22Rv1 (cell line): ENCODE data around the gene FOXO6.
A peak's percentile ranks its signal among the peaks of the same experiment; 100 is the strongest.

Experiments
- H3K27ac ChIP-seq: fragments of 450-650 bp; 2 replicates; pipeline ENCODE4 v1.5.1; 2017
- ZFX ChIP-seq: fragments of 450-650 bp; IDR thresholded peaks from 2 replicates; pipeline ENCODE4 v1.6.1; 2017; ENCODE audit warnings: antibody characterized with exemption, borderline replicate concordance
- TF ChIP-seq, protein P1 (sequence below): fragments of 450-650 bp; IDR thresholded peaks from 2 replicates; pipeline ENCODE4 v1.5.1; 2017; ENCODE audit warnings: mild to moderate bottlenecking

Gene FOXO6

DNA sequence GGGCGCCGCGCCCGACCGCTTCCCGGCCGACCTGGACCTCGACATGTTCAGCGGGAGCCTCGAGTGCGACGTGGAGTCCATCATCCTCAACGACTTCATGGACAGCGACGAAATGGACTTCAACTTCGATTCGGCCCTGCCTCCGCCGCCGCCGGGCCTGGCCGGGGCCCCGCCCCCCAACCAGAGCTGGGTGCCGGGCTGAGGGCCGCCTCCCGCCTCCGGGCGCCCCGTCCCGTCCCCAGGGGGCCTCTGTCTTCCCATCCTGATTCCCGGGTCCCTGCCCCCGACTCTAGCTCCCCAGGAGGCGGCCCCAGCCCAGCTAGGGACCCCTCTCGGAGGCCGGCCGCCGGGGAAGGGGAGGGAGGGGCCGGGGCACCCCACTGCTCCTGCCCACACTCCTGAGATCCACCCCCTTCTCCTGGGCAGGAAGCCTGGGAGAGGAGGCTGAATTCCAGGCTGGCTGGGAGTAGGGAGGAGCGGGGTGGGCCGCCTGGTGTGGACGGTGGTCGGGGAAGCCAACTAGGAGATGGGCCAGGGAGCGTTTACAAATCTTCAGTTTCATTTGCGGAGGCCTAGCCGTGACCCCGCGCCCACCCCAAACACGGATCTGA is 21.4 kb downstream of the FOXO6 start:
- peak overlapping the region; percentile 40; the same call in 1 of the 2 replicates for H3K27ac ChIP-seq
- TF ChIP-seq ZFX = no peak
- TF ChIP-seq, protein P1, sequence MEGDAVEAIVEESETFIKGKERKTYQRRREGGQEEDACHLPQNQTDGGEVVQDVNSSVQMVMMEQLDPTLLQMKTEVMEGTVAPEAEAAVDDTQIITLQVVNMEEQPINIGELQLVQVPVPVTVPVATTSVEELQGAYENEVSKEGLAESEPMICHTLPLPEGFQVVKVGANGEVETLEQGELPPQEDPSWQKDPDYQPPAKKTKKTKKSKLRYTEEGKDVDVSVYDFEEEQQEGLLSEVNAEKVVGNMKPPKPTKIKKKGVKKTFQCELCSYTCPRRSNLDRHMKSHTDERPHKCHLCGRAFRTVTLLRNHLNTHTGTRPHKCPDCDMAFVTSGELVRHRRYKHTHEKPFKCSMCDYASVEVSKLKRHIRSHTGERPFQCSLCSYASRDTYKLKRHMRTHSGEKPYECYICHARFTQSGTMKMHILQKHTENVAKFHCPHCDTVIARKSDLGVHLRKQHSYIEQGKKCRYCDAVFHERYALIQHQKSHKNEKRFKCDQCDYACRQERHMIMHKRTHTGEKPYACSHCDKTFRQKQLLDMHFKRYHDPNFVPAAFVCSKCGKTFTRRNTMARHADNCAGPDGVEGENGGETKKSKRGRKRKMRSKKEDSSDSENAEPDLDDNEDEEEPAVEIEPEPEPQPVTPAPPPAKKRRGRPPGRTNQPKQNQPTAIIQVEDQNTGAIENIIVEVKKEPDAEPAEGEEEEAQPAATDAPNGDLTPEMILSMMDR = no peak

DNA sequence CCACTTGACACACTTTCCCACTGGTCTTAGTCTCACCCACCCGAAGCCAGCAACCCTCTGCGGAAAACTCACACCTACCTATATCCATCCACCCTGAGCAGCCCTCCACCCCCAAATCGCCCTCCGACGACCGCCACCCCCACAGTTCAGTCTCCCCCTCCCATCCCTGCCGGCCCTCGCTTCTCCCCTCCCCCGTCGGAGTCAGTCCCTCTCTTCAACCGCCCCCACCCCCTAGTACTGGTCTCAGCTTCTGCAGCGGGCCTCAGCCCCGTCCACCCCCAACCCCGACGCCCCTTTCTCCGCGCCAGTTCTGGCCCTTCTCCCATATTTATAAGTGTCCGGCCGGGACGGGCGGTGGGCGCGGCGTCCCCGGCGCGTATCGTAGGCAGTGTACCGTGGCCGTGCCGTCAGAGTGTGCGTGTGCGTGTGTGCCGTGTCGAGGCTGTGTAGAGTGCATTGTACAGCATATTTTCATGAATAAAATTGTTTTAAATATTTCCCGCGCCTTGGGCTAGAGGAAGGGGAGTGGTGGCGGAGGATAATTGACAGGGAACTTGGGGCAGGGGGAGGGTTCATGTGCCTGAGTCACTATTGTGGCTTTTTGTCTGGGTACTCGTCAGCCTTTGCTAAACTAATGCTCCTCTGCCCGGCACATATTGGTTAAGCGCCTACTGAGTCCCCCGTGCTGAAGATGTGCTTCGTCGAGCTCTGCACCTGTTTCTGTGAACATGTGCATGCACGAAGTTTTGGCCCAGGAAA is 22.0 kb downstream of the FOXO6 start:
- no peak for TF ChIP-seq ZFX
- TF ChIP-seq, protein P1 = no peak
- H3K27ac ChIP-seq = no peak overlapping the region

DNA sequence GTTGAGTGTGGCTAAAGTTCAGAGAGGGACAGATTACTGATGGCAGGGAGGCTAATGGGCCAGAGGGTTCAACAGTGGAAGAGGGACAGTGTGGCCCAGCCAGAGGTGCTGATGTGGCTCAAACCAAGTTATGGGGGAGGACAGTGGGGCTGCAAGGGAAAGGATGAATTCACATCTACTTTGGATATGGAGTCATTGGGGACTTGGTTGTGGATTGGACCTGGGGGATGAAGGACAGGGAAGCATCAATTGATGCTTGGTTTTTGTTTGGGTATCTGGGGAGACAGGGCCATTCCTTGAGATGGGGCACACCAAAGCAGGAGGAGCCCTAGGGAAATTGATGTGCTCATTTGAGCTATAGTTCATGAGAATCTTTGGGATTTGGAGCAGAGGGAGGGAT is 23.3 kb downstream of the FOXO6 start:
- H3K27ac ChIP-seq = no peak overlapping the region
- no peak for TF ChIP-seq ZFX
- TF ChIP-seq, protein P1 = no peak

DNA sequence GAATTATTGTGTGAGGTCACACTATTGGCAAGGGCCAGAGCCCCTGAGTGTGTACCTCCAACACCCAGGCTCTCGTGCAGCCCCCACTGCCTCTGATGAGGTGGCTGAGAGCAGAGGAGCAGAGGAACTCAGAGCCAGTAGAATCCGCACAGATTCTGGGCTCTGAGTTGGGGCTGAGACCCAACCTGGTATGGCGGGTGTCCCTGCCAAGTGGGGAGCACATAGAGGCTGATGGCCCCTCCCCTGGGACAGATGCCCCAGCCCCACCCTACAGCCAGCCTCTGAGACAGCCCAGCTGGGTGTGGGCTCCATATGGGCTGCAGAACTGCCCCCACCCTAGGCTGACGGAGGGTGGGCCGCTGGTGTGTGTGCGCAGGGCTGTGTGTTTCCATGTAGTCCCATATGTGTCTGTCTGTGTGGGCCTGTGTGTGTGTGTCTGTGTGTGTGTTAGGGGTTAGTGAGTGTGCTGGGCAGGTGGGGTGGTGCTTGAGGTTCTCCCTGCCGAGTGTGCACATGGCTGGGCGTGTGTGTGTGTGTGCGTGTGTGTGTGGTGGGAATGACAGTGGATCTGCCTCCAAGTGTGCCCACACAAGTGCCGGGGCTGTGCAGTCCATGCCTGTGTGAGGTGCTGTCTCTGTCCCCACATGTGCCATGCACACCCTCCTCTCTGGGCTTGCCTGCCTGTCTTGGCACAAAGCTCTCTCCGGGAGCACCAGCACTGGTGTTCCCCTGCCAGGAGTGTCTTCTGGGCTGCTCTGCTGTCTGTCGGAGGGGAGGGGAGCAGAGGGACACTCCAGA is 24.4 kb downstream of the FOXO6 start:
- no peak for TF ChIP-seq ZFX
- TF ChIP-seq, protein P1 = no peak
- no peak overlapping the region for H3K27ac ChIP-seq

DNA sequence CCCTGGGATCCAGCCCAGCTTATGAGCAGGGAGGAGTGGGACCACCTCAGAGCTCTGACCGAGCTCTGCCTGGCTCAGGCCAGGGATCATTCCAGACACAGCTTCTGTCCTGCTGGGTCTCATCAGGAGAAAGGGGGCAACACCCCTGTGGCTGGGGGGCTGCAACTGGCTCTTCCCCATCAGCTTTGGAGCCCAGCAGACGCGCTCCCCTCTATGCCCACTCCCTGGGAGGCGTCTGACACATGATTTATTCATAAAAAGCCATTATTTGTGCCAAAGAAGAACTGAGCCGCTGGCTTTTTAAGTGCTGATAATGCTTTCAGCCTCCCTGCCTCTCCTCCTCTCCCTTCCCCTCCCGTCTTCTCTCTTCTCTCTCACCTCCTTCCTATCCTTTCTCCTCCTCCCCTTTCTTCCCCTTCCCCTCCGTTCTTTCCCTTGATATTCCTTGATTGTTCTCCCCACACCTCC is 25.0 kb downstream of the FOXO6 start:
- TF ChIP-seq ZFX = no peak
- TF ChIP-seq, protein P1 = no peak
- H3K27ac ChIP-seq = no peak overlapping the region

DNA sequence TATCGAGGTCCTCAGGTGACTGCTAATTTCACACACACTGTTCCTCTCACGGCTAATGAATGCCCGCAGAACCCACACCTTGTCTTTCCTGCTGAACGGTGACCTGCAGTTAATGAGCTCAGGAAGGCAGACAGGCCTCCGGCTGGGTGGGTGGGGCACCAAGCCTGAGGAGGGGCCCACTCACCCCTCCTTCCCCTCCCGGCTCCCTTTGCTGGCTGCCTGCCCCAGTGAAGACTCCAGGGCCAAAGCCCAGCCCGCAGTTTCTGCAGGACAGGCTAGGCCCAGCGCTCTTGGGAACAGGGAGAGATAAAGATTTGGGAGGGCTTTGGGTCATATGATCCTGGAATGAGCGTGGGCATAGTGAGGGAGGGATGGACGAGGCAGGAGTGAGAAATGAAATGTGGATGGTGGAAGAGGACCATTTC is 26.4 kb downstream of the FOXO6 start:
- TF ChIP-seq ZFX = no peak
- TF ChIP-seq, protein P1 = no peak

DNA sequence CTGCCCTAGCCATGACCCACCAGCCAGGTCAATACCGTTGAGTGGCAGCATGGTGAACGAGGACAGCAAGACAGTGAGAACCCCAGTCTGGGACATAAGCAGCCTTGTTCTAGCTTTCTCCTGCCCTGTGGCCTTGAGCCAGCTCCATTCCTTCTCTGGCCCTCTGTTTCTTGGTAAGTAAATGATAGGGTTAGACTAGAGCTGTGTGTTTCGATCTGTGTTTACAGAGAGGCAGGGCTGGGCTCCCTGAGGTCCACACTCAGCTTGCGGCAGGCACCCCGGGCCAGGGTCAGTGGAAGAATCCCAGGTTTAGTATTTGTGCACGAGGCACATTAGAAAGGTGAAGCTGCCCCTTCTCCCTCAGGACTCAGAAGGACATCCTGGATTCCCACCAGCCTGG is 27.3 kb downstream of the FOXO6 start:
- no peak overlapping the region; the same call in 1 of the 2 replicates for H3K27ac ChIP-seq
- TF ChIP-seq, protein P1 = no peak
- no peak for TF ChIP-seq ZFX

More for the DNA sequence above, 26.4 kb downstream of the FOXO6 start:
- no peak overlapping the region for H3K27ac ChIP-seq
